ENCODE data around the gene ASCC1. TPM values are rescaled to one million over a fixed set of nuclear protein-coding genes. Genes with fewer than 3 reads are reported as not detected.

ASCC1 gene
- total RNA-seq, 1 donor from 2014 or later = 33.3 TPM

- DNase-seq = no peak
- H3K4me3 Mint-ChIP-seq (ENCODE audit: unreplicated experiment) = no peak overlapping the region
- H3K27me3 Mint-ChIP-seq (ENCODE audit: unreplicated experiment) = peaks cover 1% of the 10 kb centered on the region
- no peaks in the 10 kb centered on the region for H3K9me3 Mint-ChIP-seq (ENCODE audit: unreplicated experiment)
- no peak overlapping the region for H3K27ac Mint-ChIP-seq (ENCODE audit: unreplicated experiment)
- H3K36me3 Mint-ChIP-seq (ENCODE audit: unreplicated experiment) = peaks cover 4% of the 10 kb centered on the region
- no peak for TF ChIP-seq CTCF (IDR thresholded peaks at IDR 0.05; ENCODE audit: partially characterized antibody, unreplicated experiment)
- H3K4me1 Mint-ChIP-seq (ENCODE audit: low read depth, unreplicated experiment) = no peaks in the 10 kb centered on the region
Observed at GRCh38 chr10:72194949-72195348, 21.1 kb downstream of the ASCC1 start.

GRCh38 chr10:72186982-72187330 is 29.1 kb downstream of the ASCC1 start:
- Mint-ChIP-seq H3K27ac (ENCODE audit: unreplicated experiment) (no peak overlapping the region), H3K4me3 (ENCODE audit: unreplicated experiment) (no peak overlapping the region), H3K36me3 (ENCODE audit: unreplicated experiment) (peaks cover 15% of the 10 kb centered on the region), H3K27me3 (ENCODE audit: unreplicated experiment) (no peaks in the 10 kb centered on the region), H3K4me1 (ENCODE audit: low read depth, unreplicated experiment) (no peaks in the 10 kb centered on the region), H3K9me3 (ENCODE audit: unreplicated experiment) (peaks cover 5% of the 10 kb centered on the region)
- no peak for DNase-seq
- no peak for TF ChIP-seq CTCF (IDR thresholded peaks at IDR 0.05; ENCODE audit: partially characterized antibody, unreplicated experiment)

GRCh38 chr10:72186258-72186981 is 29.7 kb downstream of the ASCC1 start:
- DNase-seq = no peak
- H3K4me3 Mint-ChIP-seq (ENCODE audit: unreplicated experiment) = no peak overlapping the region
- H3K9me3 Mint-ChIP-seq (ENCODE audit: unreplicated experiment) = peaks cover 5% of the 10 kb centered on the region
- H3K4me1 Mint-ChIP-seq (ENCODE audit: low read depth, unreplicated experiment) = no peaks in the 10 kb centered on the region
- peaks cover 18% of the 10 kb centered on the region for H3K36me3 Mint-ChIP-seq (ENCODE audit: unreplicated experiment)
- TF ChIP-seq CTCF (IDR thresholded peaks at IDR 0.05; ENCODE audit: partially characterized antibody, unreplicated experiment) = no peak
- H3K27ac Mint-ChIP-seq (ENCODE audit: unreplicated experiment) = no peak overlapping the region
- peaks cover 4% of the 10 kb centered on the region for H3K27me3 Mint-ChIP-seq (ENCODE audit: unreplicated experiment)

DNA sequence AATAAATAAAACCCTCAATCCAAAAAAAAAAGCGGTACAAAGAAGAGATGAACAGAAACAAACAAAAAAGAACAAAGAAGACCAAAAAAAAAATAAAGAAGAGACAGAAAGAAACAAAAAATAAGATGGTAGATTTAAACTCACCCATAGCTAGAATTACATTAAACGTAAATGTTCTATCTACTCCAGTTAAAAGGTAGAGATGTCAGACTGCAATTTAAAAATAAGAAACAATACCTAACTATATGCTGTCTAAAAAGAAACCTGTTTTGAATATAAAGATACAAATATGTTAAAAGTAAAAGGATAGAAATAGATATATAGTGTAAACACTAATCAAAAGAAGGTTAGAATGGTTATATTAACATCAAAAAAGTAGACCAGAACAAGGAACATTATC is 31.9 kb downstream of the ASCC1 start:
- Mint-ChIP-seq H3K36me3 (ENCODE audit: unreplicated experiment) (peaks cover 13% of the 10 kb centered on the region), H3K9me3 (ENCODE audit: unreplicated experiment) (peaks cover 5% of the 10 kb centered on the region), H3K4me3 (ENCODE audit: unreplicated experiment) (no peak overlapping the region), H3K27ac (ENCODE audit: unreplicated experiment) (no peak overlapping the region), H3K27me3 (ENCODE audit: unreplicated experiment) (peaks cover 4% of the 10 kb centered on the region), H3K4me1 (ENCODE audit: low read depth, unreplicated experiment) (no peaks in the 10 kb centered on the region)
- no peak for DNase-seq
- no peak for TF ChIP-seq CTCF (IDR thresholded peaks at IDR 0.05; ENCODE audit: partially characterized antibody, unreplicated experiment)

DNA sequence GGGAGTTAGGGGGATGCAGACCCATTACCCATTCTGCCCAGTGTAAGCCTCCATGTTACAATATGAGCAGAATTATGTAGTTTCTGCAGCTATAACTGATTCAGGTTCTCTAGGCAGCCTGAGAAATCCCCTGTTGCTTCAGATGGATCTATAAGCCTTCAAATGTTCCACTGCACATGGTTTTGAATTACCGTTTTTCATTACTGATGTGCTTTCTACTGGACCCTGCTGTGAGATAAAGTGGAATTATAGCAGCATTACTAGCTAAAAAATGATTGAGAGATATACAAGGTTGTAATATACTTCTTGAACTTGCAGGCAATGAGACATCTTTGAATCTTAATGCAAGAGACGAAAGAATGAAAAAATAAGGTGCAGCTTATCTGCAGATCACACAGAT is 38.6 kb downstream of the ASCC1 start:
- Mint-ChIP-seq H3K27ac (ENCODE audit: unreplicated experiment) (no peak overlapping the region), H3K4me1 (ENCODE audit: low read depth, unreplicated experiment) (no peaks in the 10 kb centered on the region), H3K27me3 (ENCODE audit: unreplicated experiment) (peaks cover 4% of the 10 kb centered on the region), H3K4me3 (ENCODE audit: unreplicated experiment) (no peak overlapping the region), H3K36me3 (ENCODE audit: unreplicated experiment) (peaks cover 5% of the 10 kb centered on the region), H3K9me3 (ENCODE audit: unreplicated experiment) (no peaks in the 10 kb centered on the region)
- DNase-seq = no peak
- no peak for TF ChIP-seq CTCF (IDR thresholded peaks at IDR 0.05; ENCODE audit: partially characterized antibody, unreplicated experiment)

Measured in glutamatergic neuron (in vitro differentiated cells).